K562 (cell line): ENCODE results near the gene MLANA. TPM values are rescaled to one million over a fixed set of nuclear protein-coding genes. Genes with fewer than 3 reads are reported as not detected.

ENCODE experiments used
- ATAC-seq: fragments of 200-7000 bp; cut with Tn5 transposase; 3 replicates; pipeline ENCODE4 v1.9.1; 2020; ENCODE audit warnings: moderate library complexity
- BruUV-seq: library from RNA; stranded (reverse); fragments of 400-500 nt; replicated peaks from 2 replicates; lab custom pipeline; 2021; lab: Mats Ljungman, UMichigan
- CTCF ChIA-PET: fragments of 300-600 bp; formaldehyde crosslinking; extraction: SDS; loops from one replicate; lab custom pipeline; 2021; ENCODE audit warnings: low intra/inter-chr PET ratio; lab: Yijun Ruan, JAX
- POLR2A ChIA-PET: fragments of 300-600, 350-650 bp; sonication (Branson Sonifier 250); formaldehyde crosslinking; extraction: SDS; loops from one replicate; lab custom pipeline; 2021; ENCODE audit warnings: antibody characterized with exemption, inconsistent platforms; lab: Yijun Ruan, JAX
- DNase-seq, 4 experiments: peaks; one replicate each; pipeline versions ENCODE4 v3.0.0 to v3.0.0-alpha.2; 2011 to 2018; ENCODE audit warnings: low spot score in 3 of 4, mixed read lengths in 3 of 4; ENCODE audit errors: extremely low read depth in 1 of 4
- FAIRE-seq: peaks from 2 replicates; lab custom pipeline; 2011; peaks lifted over from hg19 to GRCh38; lab: Jason Lieb, UNC
- H2AFZ ChIP-seq: 2 replicates; pipeline ENCODE4 v1.6.0; 2011; ENCODE audit warnings: low read depth, low read length, control low read depth, inconsistent platforms
- H3K27ac ChIP-seq: fragments of 200-600 bp; 3 replicates; pipeline ENCODE4 v1.8.0; 2011; ENCODE audit warnings: low read depth, mild to moderate bottlenecking, control low read depth, inconsistent platforms, low read length, moderate library complexity, mixed read lengths; ENCODE audit errors: extremely low read depth
- H3K27me3 ChIP-seq, 2 experiments: fragments of 300-600 bp in 1 of 2; 2 replicates in 1 of 2; 3 replicates in 1 of 2; pipeline versions ENCODE4 v1.6.0 to v1.8.0; 2011; ENCODE audit warnings: inconsistent platforms in 2 of 2, low read length in 2 of 2, mild to moderate bottlenecking in 1 of 2, mixed read lengths in 1 of 2, moderate library complexity in 1 of 2; ENCODE audit not compliant: control insufficient read depth in 2 of 2, insufficient read depth in 2 of 2
- H3K36me3 ChIP-seq: fragments of 300-600 bp; 3 replicates; pipeline ENCODE4 v1.8.0; 2011; ENCODE audit warnings: mild to moderate bottlenecking, low read length, inconsistent platforms; ENCODE audit not compliant: control insufficient read depth, insufficient read depth
- H3K4me1 ChIP-seq, 2 experiments: fragments of 200-600 bp in 1 of 2; replicated peaks in 1 of 2; 2 replicates in 1 of 2; 3 replicates in 1 of 2; pipeline versions ENCODE4 v1.5.1 to v1.8.0; 2011; ENCODE audit warnings: inconsistent platforms in 2 of 2, low read length in 2 of 2, mild to moderate bottlenecking in 1 of 2, mixed read lengths in 1 of 2, moderate library complexity in 1 of 2; ENCODE audit not compliant: control insufficient read depth in 2 of 2, insufficient read depth in 2 of 2
- H3K4me2 ChIP-seq: 2 replicates; pipeline ENCODE4 v1.6.1; 2011; ENCODE audit warnings: low read length, control low read depth, inconsistent platforms, mixed read lengths; ENCODE audit not compliant: insufficient read depth
- H3K4me3 ChIP-seq: fragments of 200-600 bp; sonication (generic), shearing (Covaris generic); 2 replicates; pipeline ENCODE4 v1.5.1; 2016; ENCODE audit warnings: control low read depth, inconsistent platforms
- H3K79me2 ChIP-seq: fragments of 200-600 bp; 3 replicates; pipeline ENCODE4 v1.8.0; 2011; ENCODE audit warnings: low read length, inconsistent platforms; ENCODE audit not compliant: control insufficient read depth, insufficient read depth
- H3K9ac ChIP-seq, 2 experiments: 2 replicates each; pipeline versions ENCODE4 v1.6.0 to v1.6.1; 2011; ENCODE audit warnings: low read depth in 2 of 2, low read length in 2 of 2, control low read depth in 1 of 2, inconsistent platforms in 1 of 2, mild to moderate bottlenecking in 1 of 2, mixed read lengths in 1 of 2; ENCODE audit not compliant: insufficient read depth in 1 of 2
- H3K9me1 ChIP-seq: one replicate; pipeline ENCODE4 v1.6.0; 2011; ENCODE audit warnings: inconsistent platforms, mild to moderate bottlenecking, low read length, moderate library complexity; ENCODE audit not compliant: control insufficient read depth, insufficient read depth
- H3K9me3 ChIP-seq: replicated peaks from 2 replicates; pipeline ENCODE4 v1.5.1; 2011; ENCODE audit warnings: low read depth, low read length, inconsistent platforms; ENCODE audit not compliant: control insufficient read depth, insufficient read depth
- H4K20me1 ChIP-seq: replicated peaks from 2 replicates; pipeline ENCODE4 v1.6.1; 2011; ENCODE audit warnings: low read length, inconsistent platforms, mixed read lengths; ENCODE audit not compliant: control insufficient read depth, insufficient read depth
- BCLAF1 ChIP-seq, 2 experiments: fragments of 450-650 bp in 1 of 2; IDR thresholded peaks; 2 replicates each; pipeline ENCODE4 v1.6.1; 2011 to 2017; ENCODE audit warnings: low read depth in 2 of 2, antibody characterized with exemption in 1 of 2, borderline replicate concordance in 1 of 2, low read length in 1 of 2, mild to moderate bottlenecking in 1 of 2, mixed read lengths in 1 of 2; ENCODE audit not compliant: control insufficient read depth in 1 of 2
- BCOR ChIP-seq: fragments of 450-650 bp; IDR thresholded peaks from 2 replicates; pipeline ENCODE4 v1.6.1; 2016
- CBFB ChIP-seq: sonication (generic); formaldehyde crosslinking; IDR thresholded peaks from 2 replicates; pipeline ENCODE4 v1.4.0; 2020; ENCODE audit warnings: mild to moderate bottlenecking, missing genetic modification reagents
- CEBPG ChIP-seq, 3 experiments: fragments of 200-800 bp in 1 of 3; sonication (Bioruptor generic) in 1 of 3; sonication (generic) in 1 of 3; formaldehyde crosslinking in 1 of 3; IDR thresholded peaks in 2 of 3; conservative IDR thresholded peaks in 1 of 3; 2 replicates each; pipeline versions ENCODE4 v1.6.1 to v1.8.0; 2016 to 2022; ENCODE audit warnings: missing compliant biosample characterization in 2 of 3, missing genetic modification characterization in 2 of 3, mild to moderate bottlenecking in 1 of 3, missing genetic modification reagents in 1 of 3
- CTBP1 ChIP-seq: fragments of 450-650 bp; IDR thresholded peaks from 2 replicates; pipeline ENCODE4 v1.6.1; 2016; ENCODE audit warnings: borderline replicate concordance
- KLF16 ChIP-seq: IDR thresholded peaks from 2 replicates; pipeline ENCODE4 v1.6.1; 2016; ENCODE audit warnings: antibody characterized with exemption
- NUFIP1 ChIP-seq: fragments of 450-650 bp; IDR thresholded peaks from 2 replicates; pipeline ENCODE4 v1.6.1; 2018; ENCODE audit not compliant: partially characterized antibody
- RBBP5 ChIP-seq: fragments of 200-600 bp; sonication (generic); IDR thresholded peaks from 2 replicates; pipeline ENCODE4 v1.6.1; 2012; ENCODE audit warnings: borderline replicate concordance, mild to moderate bottlenecking, low read length, control low read depth, inconsistent platforms; ENCODE audit not compliant: insufficient read depth, poor library complexity, severe bottlenecking
- RBFOX2 ChIP-seq: fragments of 200-400 bp; formaldehyde crosslinking; IDR thresholded peaks from 2 replicates; pipeline ENCODE4 v1.6.1; 2017; ENCODE audit warnings: low read depth, mild to moderate bottlenecking, low read length, moderate library complexity
- SREBF1 ChIP-seq: fragments of 150-350 bp; IDR thresholded peaks from 2 replicates; pipeline ENCODE4 v1.6.1; 2014; ENCODE audit warnings: antibody characterized with exemption, low read depth, low read length, borderline replicate concordance
- ZFP36 ChIP-seq: fragments of 150-350 bp; IDR thresholded peaks from 2 replicates; pipeline ENCODE4 v1.6.1; 2018; ENCODE audit warnings: low read length, low read depth; ENCODE audit not compliant: partially characterized antibody
- ZNF584 ChIP-seq: fragments of 200-800 bp; sonication (Bioruptor generic); IDR thresholded peaks from 2 replicates; pipeline ENCODE4 v1.6.1; 2016; ENCODE audit warnings: low read depth, mild to moderate bottlenecking, missing genetic modification characterization, missing compliant biosample characterization
- WGBS: fragments of 100-300 bp; shearing (Covaris generic); methylation state at CpG from one replicate; pipeline ENCODE4 v1.1.6; 2016; ENCODE audit warnings: low coverage, mixed read lengths; ENCODE audit not compliant: insufficient coverage; ENCODE audit errors: missing lambda C conversion rate; 5-methylcytosine and 5-hydroxymethylcytosine counted together
- in situ Hi-C: fragments of 300-500 bp; cut with MboI; formaldehyde crosslinking; loops from 4 replicates; pipeline ENCODE4 v1.15.0; 2018; ENCODE audit warnings: inconsistent platforms, mixed read lengths
- intact Hi-C: fragments of 100-400 bp; cut with micrococcal nuclease; formaldehyde crosslinking; loops from 2 replicates; pipeline ENCODE4 v1.14.2; 2022
- polyA plus RNA-seq, 8 experiments: library from polyadenylated mRNA; depleted of rRNA in 4 of 8; stranded (reverse) in 5 of 8; unstranded in 3 of 8; fragments of >200 nt; fragmentation: Nextera tagmentation in 2 of 8; fragmentation: Illumina TruSeq in 1 of 8; extraction: Ambion mirVana in 2 of 8; extraction: Trizol in 1 of 8; gene quantifications; 2 replicates each; pipeline versions ENCODE4 v1.2.1 to v1.2.3, GENCODE V29; 2011 to 2014; ENCODE audit warnings: inconsistent platforms in 1 of 8, missing spikeins in 1 of 8
- total RNA-seq, 7 experiments: library from RNA; depleted of rRNA in 6 of 7; stranded (reverse); fragments of >200 nt in 6 of 7; fragmentation: Illumina TruSeq in 2 of 7; extraction: Trizol in 2 of 7; gene quantifications; 2 replicates each; pipeline versions ENCODE4 v1.2.1 to v1.2.3, GENCODE V29; 2011 to 2021; ENCODE audit warnings: low replicate concordance in 1 of 7
- TF ChIP-seq, protein P1 (sequence below): fragments of 450-650 bp; formaldehyde crosslinking; IDR thresholded peaks from 2 replicates; pipeline ENCODE4 v1.4.0; 2020; ENCODE audit warnings: mild to moderate bottlenecking, moderate library complexity

Gene MLANA
- total and polyA plus RNA-seq, 9 of the 15 experiments (the other 6 are each of a cell fraction or from before 2014, with no cell fraction given), result not detected

GRCh38 chr9:5872511-5872910 lies 18.2 kb upstream of the MLANA start:
- DNase-seq, result no peak
- intact Hi-C loops, result no loop called here
- POLR2A ChIA-PET, result interaction anchor here (1.0 kb wide), 1 partner anchor 9 kb away, joined by 3 read pairs; no protein-coding TSS in a partner anchor
- no peaks in the 10 kb centered on the region for H3K79me2 ChIP-seq
- no peaks in the 10 kb centered on the region for H3K9me3 ChIP-seq
- peaks cover 2% of the 10 kb centered on the region for H3K9me1 ChIP-seq
- CTCF ChIA-PET, result no interaction called here
- no peak overlapping the region for H2AFZ ChIP-seq
- H3K4me2 ChIP-seq, result no peak overlapping the region
- BruUV-seq, result no TSS peak
- no peaks in the 10 kb centered on the region for H4K20me1 ChIP-seq
- peaks cover 10 to 27% of the 10 kb centered on the region in 2 experiments; a peak in 4 of 5 replicates for H3K4me1 ChIP-seq
- no peak overlapping the region for H3K27ac ChIP-seq
- in situ Hi-C loops, result no loop called here
- no peak overlapping the region for H3K9ac ChIP-seq
- H3K27me3 ChIP-seq, result no peaks in the 10 kb centered on the region
- no peak overlapping the region for H3K4me3 ChIP-seq
- FAIRE-seq, result no peak
- TF ChIP-seq RBFOX2 (no peak), BCLAF1 (IDR thresholded peaks at IDR 0.05; ENCODE audit: borderline replicate concordance in 1 of 2, control insufficient read depth in 1 of 2, low read depth in 2 of 2, low read length in 1 of 2) (no peak), NUFIP1 (no peak), RBBP5 (no peak), CEBPG (CRISPR knock-in tag; IDR thresholded peaks at IDR 0.05) (no peak), CEBPG (tag; conservative IDR thresholded peaks at IDR 0.05 in 1 of 2, IDR thresholded peaks at IDR 0.05 in 1 of 2) (no peak), ZFP36 (no peak), ZNF584 (no peak), BCOR (no peak), SREBF1 (no peak), KLF16 (no peak), CBFB (CRISPR knock-in tag) (no peak), CTBP1 (no peak)
- TF ChIP-seq, protein P1, sequence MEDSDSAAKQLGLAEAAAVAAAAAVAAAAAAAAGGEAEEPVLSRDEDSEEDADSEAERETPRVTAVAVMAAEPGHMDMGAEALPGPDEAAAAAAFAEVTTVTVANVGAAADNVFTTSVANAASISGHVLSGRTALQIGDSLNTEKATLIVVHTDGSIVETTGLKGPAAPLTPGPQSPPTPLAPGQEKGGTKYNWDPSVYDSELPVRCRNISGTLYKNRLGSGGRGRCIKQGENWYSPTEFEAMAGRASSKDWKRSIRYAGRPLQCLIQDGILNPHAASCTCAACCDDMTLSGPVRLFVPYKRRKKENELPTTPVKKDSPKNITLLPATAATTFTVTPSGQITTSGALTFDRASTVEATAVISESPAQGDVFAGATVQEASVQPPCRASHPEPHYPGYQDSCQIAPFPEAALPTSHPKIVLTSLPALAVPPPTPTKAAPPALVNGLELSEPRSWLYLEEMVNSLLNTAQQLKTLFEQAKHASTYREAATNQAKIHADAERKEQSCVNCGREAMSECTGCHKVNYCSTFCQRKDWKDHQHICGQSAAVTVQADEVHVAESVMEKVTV (CRISPR knock-in tag), result no peak
- WGBS, result 65% methylated on average over 4 of the region's 4 CpGs
- H3K36me3 ChIP-seq, result no peaks in the 10 kb centered on the region; the same call in 2 of the 3 replicates
- ATAC-seq, result no peak
